DMS 273 (cell line): ENCODE measurements around the gene CDCA5.

Source experiments
- DNase-seq: peaks from one replicate; lab custom pipeline; 2025; ENCODE audit not compliant: unreplicated experiment; lab: John Stamatoyannopoulos, UW

Gene CDCA5

DNA sequence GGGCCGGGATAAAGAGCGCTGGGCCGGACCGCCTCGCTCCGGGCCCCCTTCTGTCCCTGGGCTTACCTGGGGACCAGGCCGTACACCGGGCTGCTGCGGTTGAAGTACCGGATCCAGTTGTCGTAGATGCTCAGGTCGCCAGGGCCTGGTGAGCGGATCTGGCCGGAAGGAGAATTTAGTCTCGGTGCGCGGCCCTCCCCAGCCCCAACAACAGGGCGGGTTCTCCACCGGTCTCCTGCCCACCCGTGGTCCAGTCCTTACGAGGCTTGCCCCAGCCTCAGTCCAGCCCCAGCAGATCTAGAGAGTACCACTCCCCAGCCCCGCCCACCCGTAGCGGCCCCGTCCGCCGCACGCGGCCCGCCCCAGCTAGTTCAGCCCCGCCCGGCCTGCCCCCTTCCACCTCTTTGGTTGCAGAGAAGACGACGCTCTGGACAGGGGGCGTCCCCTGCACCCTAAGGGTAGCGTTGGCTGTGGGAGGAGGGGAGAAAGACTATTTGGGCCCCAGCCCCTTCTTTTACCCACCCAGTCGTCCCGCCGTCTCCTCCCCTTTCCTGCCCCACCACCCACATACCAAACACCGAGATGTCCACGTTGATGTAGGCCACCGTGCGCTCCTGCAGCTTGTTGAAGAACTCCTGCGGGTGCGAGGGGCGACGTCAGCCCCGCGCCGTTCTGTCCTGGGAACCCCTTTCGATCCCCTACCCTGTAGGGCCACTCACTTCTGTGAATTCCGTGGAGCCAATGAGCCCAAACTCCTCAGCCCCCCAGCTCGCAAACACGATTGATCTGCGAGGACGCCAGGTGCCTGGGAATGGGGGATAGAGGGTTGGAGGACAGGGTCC, 36.0 kb downstream of the CDCA5 start:
- DNase-seq, result no peak

DNA sequence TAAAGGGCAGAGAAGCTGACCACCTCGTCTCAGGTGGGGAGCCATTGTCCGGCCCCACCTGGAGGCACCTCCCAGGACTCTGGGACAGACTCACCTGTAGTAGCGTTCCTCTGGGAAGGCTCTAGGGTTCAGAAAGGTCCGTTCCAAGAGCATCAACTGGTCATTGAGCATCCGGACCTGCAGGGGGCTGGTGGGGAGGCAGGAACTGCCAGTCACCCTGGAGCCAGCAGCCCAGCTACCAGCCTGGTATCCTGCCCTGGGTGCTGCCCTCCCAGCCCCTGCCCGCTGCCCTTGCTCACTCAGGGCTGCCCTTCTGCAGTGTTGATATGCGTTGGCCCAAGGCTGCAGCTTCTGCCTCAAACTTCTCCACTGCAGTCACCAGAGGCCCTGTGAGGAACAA, 38.1 kb downstream of the CDCA5 start:
- no peak for DNase-seq

DNA sequence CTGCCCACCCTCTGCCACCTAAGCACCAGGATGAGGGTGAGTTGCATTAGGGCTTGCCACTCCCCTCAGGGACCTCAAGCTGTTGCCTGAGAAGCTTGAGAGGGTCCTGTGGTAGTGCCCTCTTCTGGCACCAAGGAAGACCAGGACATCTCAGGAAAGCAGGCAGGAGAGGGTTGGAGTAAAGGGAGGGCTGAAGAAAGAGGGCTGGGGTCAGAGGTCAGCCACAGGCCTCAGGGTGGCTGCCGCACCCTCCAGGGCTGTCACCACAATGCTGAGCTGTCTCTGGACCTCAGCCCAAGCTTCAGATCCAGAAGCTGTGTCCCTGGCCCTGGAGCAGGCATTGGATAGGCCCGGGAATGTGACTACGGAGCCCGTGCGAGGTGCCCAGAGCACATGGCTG, 38.8 kb downstream of the CDCA5 start:
- DNase-seq, result no peak

DNA sequence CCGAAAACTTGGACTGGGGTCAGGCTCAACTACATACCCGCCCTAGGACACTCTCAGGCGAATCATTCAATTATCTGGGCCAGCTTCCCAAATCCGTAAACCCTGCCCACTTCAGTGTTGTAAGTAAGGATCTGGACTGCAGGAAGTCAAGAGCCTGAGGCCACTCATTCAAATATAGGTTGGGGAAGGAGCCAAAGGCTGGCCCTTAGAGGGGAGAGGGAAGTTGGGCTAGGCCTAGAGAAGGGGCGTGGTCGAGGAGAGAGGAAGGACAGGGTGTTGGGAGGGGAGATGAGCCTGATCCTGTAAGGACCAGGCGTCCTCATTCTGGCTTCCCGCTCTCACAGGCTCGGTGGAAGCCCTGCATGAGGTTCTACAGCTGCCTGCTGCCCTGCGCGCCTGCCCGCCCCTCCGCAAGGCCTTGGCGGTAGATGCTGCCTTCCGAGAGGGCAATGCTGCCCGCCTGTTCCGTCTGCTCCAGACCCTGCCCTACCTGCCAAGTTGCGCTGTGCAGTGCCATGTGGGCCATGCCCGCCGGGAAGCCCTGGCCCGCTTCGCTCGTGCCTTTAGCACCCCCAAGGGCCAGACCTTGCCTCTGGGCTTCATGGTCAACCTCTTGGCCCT, 39.8 kb downstream of the CDCA5 start:
- DNase-seq, result no peak

DNA sequence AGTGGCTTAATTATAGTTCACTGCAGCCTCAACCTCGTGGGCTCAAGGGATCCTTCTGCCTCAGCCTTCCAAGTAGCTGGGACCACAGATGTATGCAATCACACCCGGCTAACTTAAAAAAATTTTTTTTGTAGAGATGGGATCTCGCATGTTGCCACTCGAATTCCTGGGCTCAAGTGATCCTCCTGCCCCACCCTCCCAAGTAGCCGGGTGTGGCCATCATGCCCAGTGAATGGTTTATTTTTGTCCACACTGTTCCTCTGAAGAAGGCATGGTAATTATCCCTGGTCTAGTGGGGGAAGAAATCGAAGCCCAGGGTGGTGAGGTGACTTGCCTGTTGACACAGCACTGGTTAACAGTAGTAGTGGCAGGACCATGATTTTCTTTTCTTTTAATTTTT, 40.9 kb downstream of the CDCA5 start:
- DNase-seq, result no peak

GRCh38 chr11:65040847-65041622, 42.8 kb downstream of the CDCA5 start, which contains the start of gene SAC3D1:
TSS of gene SAC3D1 (plus strand) at chr11:65041210. CDS start at chr11:65041293, 83 bp downstream.
- peak; percentile 97 for DNase-seq

DNA sequence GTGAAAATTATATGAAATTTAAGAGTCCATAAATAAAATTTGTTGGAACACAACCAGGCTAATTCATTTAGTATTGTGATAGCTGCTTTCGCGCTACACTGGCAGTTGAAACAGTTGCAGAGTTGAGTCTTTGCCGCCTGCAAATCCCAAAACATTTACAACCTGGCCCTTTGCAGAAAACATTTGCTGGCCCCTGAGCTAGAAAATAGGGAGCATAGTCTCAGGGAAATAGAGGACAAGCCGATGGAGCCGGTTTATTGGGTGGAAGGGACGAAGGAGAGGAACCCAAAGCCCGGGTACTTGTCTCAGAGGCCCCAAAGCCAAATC, 43.4 kb downstream of the CDCA5 start:
- DNase-seq, result no peak

- peak; percentile 23 for DNase-seq
Observed at GRCh38 chr11:65036931-65037330, 46.9 kb downstream of the CDCA5 start.

DNA sequence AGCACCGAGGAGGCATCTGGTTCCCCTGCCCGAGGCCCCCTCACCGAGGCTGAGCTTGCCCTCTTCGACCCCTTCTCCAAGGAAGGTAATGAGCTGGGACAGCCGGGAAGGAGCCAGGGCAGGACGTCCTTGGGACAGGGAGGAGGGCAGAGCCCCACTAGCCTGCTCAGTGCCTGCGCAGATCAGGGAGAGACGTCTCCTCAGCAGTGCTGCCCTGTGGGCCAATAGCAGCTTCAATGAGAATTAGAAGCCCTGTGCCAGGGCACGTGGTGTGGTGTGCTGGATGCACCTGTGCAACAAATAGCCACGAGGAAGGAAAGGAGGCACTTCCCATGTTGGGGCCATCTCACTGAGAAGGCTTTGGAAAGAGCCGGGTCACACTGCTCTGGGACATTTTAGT, 48.3 kb downstream of the CDCA5 start:
- DNase-seq, result no peak

- DNase-seq, result no peak
Observed at GRCh38 chr11:65034423-65034822, 49.4 kb downstream of the CDCA5 start.

- no peak for DNase-seq
Observed at GRCh38 chr11:65032216-65032615, 51.6 kb downstream of the CDCA5 start.
